Calu3 (cell line): ENCODE results near the gene GRP. TPM values are rescaled to one million over a fixed set of nuclear protein-coding genes. Genes with fewer than 3 reads are reported as not detected.

Experiments
- BruUV-seq: library from RNA; stranded (reverse); fragments of 400-500 nt; replicated peaks from 2 replicates; lab custom pipeline; 2021; lab: Mats Ljungman, UMichigan
- CTCF ChIA-PET: fragments of 300-600 bp; sonication (Branson Sonifier 250); formaldehyde crosslinking; loops from one replicate; lab custom pipeline; 2022; ENCODE audit warnings: antibody characterized with exemption; lab: Charles Lee
- DNase-seq: peaks from one replicate; pipeline ENCODE4 v3.0.0; 2022
- H3K27ac Mint-ChIP-seq: one replicate; pipeline ENCODE4 v1.8.0; 2022; ENCODE audit warnings: mixed read lengths; ENCODE audit not compliant: unreplicated experiment
- H3K27me3 Mint-ChIP-seq: one replicate; pipeline ENCODE4 v1.8.0; 2022; ENCODE audit warnings: mixed read lengths; ENCODE audit not compliant: unreplicated experiment
- H3K36me3 Mint-ChIP-seq: one replicate; pipeline ENCODE4 v1.8.0; 2022; ENCODE audit warnings: mild to moderate bottlenecking, moderate library complexity, mixed read lengths; ENCODE audit not compliant: insufficient read depth, unreplicated experiment
- H3K4me1 Mint-ChIP-seq: one replicate; pipeline ENCODE4 v1.8.0; 2022; ENCODE audit warnings: mild to moderate bottlenecking, low read depth, mixed read lengths; ENCODE audit not compliant: unreplicated experiment
- H3K4me3 Mint-ChIP-seq: one replicate; pipeline ENCODE4 v1.8.0; 2022; ENCODE audit warnings: mild to moderate bottlenecking, low read depth, moderate library complexity, mixed read lengths; ENCODE audit not compliant: unreplicated experiment
- H3K9me3 Mint-ChIP-seq: one replicate; pipeline ENCODE4 v1.8.0; 2022; ENCODE audit warnings: low read depth, mixed read lengths; ENCODE audit not compliant: unreplicated experiment
- CTCF ChIP-seq: fragments of 200-600 bp; IDR thresholded peaks from one replicate; pipeline ENCODE4 v1.8.0; 2022; ENCODE audit warnings: antibody characterized with exemption; ENCODE audit not compliant: unreplicated experiment
- intact Hi-C: fragments of 100-400 bp; cut with micrococcal nuclease; formaldehyde crosslinking; loops from one replicate; pipeline ENCODE4 v1.10.0; 2022; ENCODE audit not compliant: unreplicated experiment
- total RNA-seq: library from RNA; stranded (reverse); gene quantifications from 2 replicates; pipeline ENCODE4 v1.2.3, GENCODE V29; 2022

Gene GRP
- total RNA-seq, 1 experiment from 2014 or later: not detected

- Mint-ChIP-seq H3K9me3 (no peaks in the 10 kb centered on the region), H3K36me3 (no peaks in the 10 kb centered on the region), H3K4me1 (no peaks in the 10 kb centered on the region), H3K27me3 (peaks cover 76% of the 10 kb centered on the region), H3K4me3 (no peak overlapping the region), H3K27ac (no peak overlapping the region)
- BruUV-seq: no TSS peak
- TF ChIP-seq CTCF: no peak
- no peak for DNase-seq
- CTCF ChIA-PET: no interaction called here
- intact Hi-C loops: no loop called here
Observed at GRCh38 chr18:59197636-59198035, 22.3 kb upstream of the GRP start.

- TF ChIP-seq CTCF: no peak
- BruUV-seq: no TSS peak
- Mint-ChIP-seq H3K4me1 (no peaks in the 10 kb centered on the region), H3K9me3 (no peaks in the 10 kb centered on the region), H3K27me3 (peaks cover 81% of the 10 kb centered on the region), H3K36me3 (no peaks in the 10 kb centered on the region), H3K27ac (no peak overlapping the region), H3K4me3 (no peak overlapping the region)
- DNase-seq: no peak
- intact Hi-C loops: no loop called here
- CTCF ChIA-PET: no interaction called here
Observed at GRCh38 chr18:59198215-59198614, 21.7 kb upstream of the GRP start.

- Mint-ChIP-seq H3K4me3 (no peak overlapping the region), H3K36me3 (no peaks in the 10 kb centered on the region), H3K27me3 (peaks cover 86% of the 10 kb centered on the region), H3K9me3 (no peaks in the 10 kb centered on the region), H3K27ac (no peak overlapping the region), H3K4me1 (no peaks in the 10 kb centered on the region)
- intact Hi-C loops: no loop called here
- no peak for TF ChIP-seq CTCF
- no peak for DNase-seq
- CTCF ChIA-PET: no interaction called here
- no TSS peak for BruUV-seq
Observed at GRCh38 chr18:59200787-59201186, 19.2 kb upstream of the GRP start.

- no peak for DNase-seq
- CTCF ChIA-PET: interaction anchor here (0.8 kb wide), 1 partner anchor 9 kb away, joined by 3 read pairs; no protein-coding TSS in a partner anchor
- Mint-ChIP-seq H3K9me3 (no peaks in the 10 kb centered on the region), H3K4me1 (no peaks in the 10 kb centered on the region), H3K27me3 (peaks cover 84% of the 10 kb centered on the region), H3K4me3 (no peak overlapping the region), H3K36me3 (no peaks in the 10 kb centered on the region), H3K27ac (no peak overlapping the region)
- no peak for TF ChIP-seq CTCF
- BruUV-seq: no TSS peak
- intact Hi-C loops: no loop called here
Observed at GRCh38 chr18:59202258-59202820, 17.6 kb upstream of the GRP start.
